BLaER1 treated with 17β-estradiol and CSF1 and Interleukin-3, amounts not matched to agents 10 nM and 100 nM (cell line): ENCODE results near the gene ANKRD17.

Experiments
- H3K27ac ChIP-seq, 11 experiments: shearing (Covaris generic); formaldehyde crosslinking; 2 replicates each; pipeline ENCODE4 v1.8.1; 2022
- H3K27me3 ChIP-seq, 11 experiments: shearing (Covaris generic); formaldehyde crosslinking; 2 replicates each; pipeline ENCODE4 v1.8.1; 2022
- H3K36me3 ChIP-seq, 11 experiments: shearing (Covaris generic); formaldehyde crosslinking; 2 replicates each; pipeline ENCODE4 v1.8.1; 2022
- H3K4me1 ChIP-seq, 10 experiments: shearing (Covaris generic); formaldehyde crosslinking; 2 replicates each; pipeline ENCODE4 v1.8.1; 2022
- H3K4me2 ChIP-seq, 11 experiments: shearing (Covaris generic); formaldehyde crosslinking; 2 replicates each; pipeline ENCODE4 v1.8.1; 2022
- H3K4me3 ChIP-seq, 10 experiments: shearing (Covaris generic); formaldehyde crosslinking; 2 replicates each; pipeline ENCODE4 v1.8.1; 2022
- H3K9ac ChIP-seq, 11 experiments: shearing (Covaris generic); formaldehyde crosslinking; 2 replicates each; pipeline ENCODE4 v1.8.1; 2022
- H3K9me3 ChIP-seq, 11 experiments: shearing (Covaris generic); formaldehyde crosslinking; replicated peaks in 1 of 11; 2 replicates each; pipeline ENCODE4 v1.8.1; 2022
- H4K20me1 ChIP-seq, 11 experiments: shearing (Covaris generic); formaldehyde crosslinking; 2 replicates each; pipeline ENCODE4 v1.8.1; 2022
- Cebpa-rat ChIP-seq, 11 experiments: shearing (Covaris generic); IDR thresholded peaks; 2 replicates each; pipeline ENCODE4 v1.8.1; 2022

The ANKRD17 gene

DNA sequence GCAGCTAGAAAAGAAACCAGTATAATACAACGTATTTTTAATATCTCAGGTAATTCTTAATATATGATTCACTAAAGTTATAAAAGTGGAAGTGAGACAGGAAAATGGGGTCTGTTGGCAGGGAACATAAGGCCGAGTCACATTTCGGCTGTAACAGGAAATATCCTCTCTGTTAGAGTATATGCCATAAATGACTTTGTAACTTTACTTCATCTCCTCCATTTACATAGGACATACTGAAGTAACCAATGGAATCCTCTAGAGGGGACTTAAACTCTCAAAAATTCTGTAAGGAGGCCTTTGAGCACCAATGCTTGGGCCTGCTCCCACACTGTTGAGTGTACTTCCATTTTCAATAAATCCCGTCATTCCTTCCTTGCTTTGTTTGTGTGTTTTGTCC lies 71.3 kb downstream of the ANKRD17 start:
- Histone ChIP-seq H4K20me1 (peaks cover 9 to 92% (median 57%) of the 10 kb centered on the region in 11 experiments; a peak in 18 of 22 replicates), H3K4me1 (peaks cover 5 to 26% (median 10%) of the 10 kb centered on the region in 10 experiments; a peak in 16 of 20 replicates), H3K9ac (no peak overlapping the region), H3K4me2 (peak overlapping the region in 7 of 11 experiments; percentile 16 to 59 (median 47); a peak in 14 of 22 replicates), H3K27me3 (no peaks in the 10 kb centered on the region), H3K27ac (peak overlapping the region in 3 of 11 experiments; percentile 32 to 40 (median 38); a peak in 2 of 22 replicates), H3K36me3 (peaks cover 11 to 53% (median 41%) of the 10 kb centered on the region in 11 experiments), H3K9me3 (peaks cover 0 to 16% (median 6%) of the 10 kb centered on the region in 11 experiments; a peak in 11 of 22 replicates), H3K4me3 (no peak overlapping the region)
- no peak for TF ChIP-seq Cebpa-rat (IDR thresholded peaks at IDR 0.05)

DNA sequence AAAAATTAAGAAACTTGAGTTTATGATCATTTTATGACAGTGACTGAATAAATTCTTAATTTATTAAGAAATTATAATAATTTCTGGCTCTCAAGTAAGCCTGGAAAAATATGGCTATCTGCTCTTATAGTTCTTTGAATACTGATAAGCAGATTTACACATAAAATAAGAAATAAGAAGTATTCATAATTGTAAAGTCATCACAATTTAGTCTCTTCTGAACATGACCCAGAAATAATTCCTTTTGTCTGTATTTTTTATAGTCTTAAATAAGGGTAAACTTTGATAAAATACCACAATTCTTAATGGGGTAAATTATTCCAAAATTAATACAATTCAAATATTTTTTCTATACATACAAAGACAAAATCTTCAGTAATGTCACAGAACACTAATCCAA lies 72.7 kb downstream of the ANKRD17 start:
- H3K9me3 ChIP-seq = peaks cover 0 to 16% (median 6%) of the 10 kb centered on the region in 11 experiments; a peak in 11 of 22 replicates
- peaks cover 20 to 92% (median 64%) of the 10 kb centered on the region in 11 experiments; a peak in 20 of 22 replicates for H4K20me1 ChIP-seq

DNA sequence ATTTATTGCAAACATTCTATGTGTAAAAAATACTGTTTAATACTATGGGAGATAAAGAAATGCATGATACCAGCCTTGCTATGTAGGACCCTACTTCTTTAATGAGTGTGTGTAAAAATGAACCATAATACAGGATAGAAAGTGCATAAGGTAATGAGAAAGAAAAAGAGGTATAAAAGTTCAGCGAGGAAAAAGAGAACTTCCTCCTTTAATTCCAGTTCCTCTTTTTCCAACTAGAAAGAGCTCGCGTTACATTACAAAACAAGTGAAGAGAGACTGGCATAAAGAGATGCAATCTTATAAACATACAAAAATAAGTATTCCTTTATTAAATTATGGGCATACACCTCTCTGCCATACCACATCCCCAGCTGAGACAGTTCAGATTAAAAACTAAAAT lies 77.4 kb downstream of the ANKRD17 start:
- Histone ChIP-seq H3K4me1 (peaks cover 11 to 32% (median 19%) of the 10 kb centered on the region in 10 experiments), H3K4me3 (no peak overlapping the region), H3K9me3 (peaks cover 5 to 16% (median 13%) of the 10 kb centered on the region in 11 experiments; a peak in 18 of 22 replicates), H3K27ac (peak overlapping the region in 7 of 11 experiments; percentile 9 to 65 (median 34); a peak in 9 of 22 replicates), H3K27me3 (no peaks in the 10 kb centered on the region), H4K20me1 (peaks cover 20 to 86% (median 55%) of the 10 kb centered on the region in 11 experiments; a peak in 20 of 22 replicates), H3K9ac (no peak overlapping the region), H3K36me3 (peaks cover 20 to 45% (median 29%) of the 10 kb centered on the region in 11 experiments), H3K4me2 (peak overlapping the region; percentile 5 to 67 (median 42); a peak in 16 of 22 replicates)
- TF ChIP-seq Cebpa-rat (IDR thresholded peaks at IDR 0.05) = no peak

More for the DNA sequence above, 72.7 kb downstream of the ANKRD17 start:
- Histone ChIP-seq H3K9ac (no peak overlapping the region), H3K27ac (no peak overlapping the region), H3K36me3 (peaks cover 11 to 51% (median 37%) of the 10 kb centered on the region in 11 experiments), H3K4me2 (no peak overlapping the region), H3K27me3 (no peaks in the 10 kb centered on the region), H3K4me1 (peaks cover 12 to 39% (median 21%) of the 10 kb centered on the region in 10 experiments), H3K4me3 (no peak overlapping the region)
- no peak for TF ChIP-seq Cebpa-rat (IDR thresholded peaks at IDR 0.05)

DNA sequence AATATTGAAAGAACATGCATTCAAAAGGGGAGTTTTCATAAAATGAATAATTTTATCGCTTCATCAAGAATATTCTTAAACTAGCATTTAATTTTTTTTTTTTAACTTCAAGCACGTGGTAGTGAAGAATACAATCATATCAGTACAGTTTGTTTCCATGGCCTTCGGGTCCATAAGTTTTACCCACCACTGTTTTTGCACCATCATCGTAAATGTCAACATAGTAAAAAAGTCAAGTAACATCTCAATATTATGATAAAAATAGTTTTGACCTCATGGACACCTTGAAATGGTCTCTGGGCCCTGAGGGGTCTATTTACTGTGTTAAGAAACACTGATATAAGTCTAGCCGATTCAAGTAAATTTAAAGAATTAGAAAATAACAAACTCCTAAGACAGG lies 80.2 kb downstream of the ANKRD17 start:
- Histone ChIP-seq H3K4me1 (peaks cover 11 to 35% (median 19%) of the 10 kb centered on the region in 10 experiments), H3K4me3 (no peak overlapping the region), H3K27me3 (no peaks in the 10 kb centered on the region), H3K9me3 (peaks cover 31 to 45% (median 42%) of the 10 kb centered on the region in 11 experiments), H4K20me1 (peaks cover 19 to 86% (median 40%) of the 10 kb centered on the region in 11 experiments; a peak in 20 of 22 replicates), H3K36me3 (peaks cover 44 to 59% (median 49%) of the 10 kb centered on the region in 11 experiments), H3K4me2 (no peak overlapping the region), H3K27ac (no peak overlapping the region), H3K9ac (no peak overlapping the region)
- no peak for TF ChIP-seq Cebpa-rat (IDR thresholded peaks at IDR 0.05)

DNA sequence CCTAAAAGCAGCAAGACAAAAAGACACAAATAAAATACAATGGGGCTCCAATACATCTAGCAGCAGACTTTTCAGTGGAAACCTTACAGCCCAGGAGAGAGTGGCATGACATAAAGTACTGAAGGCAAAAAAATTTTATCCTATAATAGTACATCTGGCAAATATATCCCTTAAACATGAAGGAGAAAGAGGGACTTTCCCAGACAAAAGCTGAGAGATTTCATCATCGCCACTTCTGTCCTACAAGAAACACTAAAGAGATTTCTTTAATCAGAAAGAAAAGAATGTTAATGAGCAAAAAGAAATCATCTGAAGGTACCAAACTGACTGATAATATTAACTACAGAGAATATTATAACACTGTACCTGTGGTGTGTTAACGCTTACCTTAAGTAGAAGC lies 86.4 kb downstream of the ANKRD17 start:
- peaks cover 98 to 100% (median 100%) of the 10 kb centered on the region in 11 experiments for H3K36me3 ChIP-seq
- H3K27ac ChIP-seq = no peak overlapping the region
- peaks cover 0 to 63% (median 8%) of the 10 kb centered on the region in 11 experiments; a peak in 11 of 22 replicates for H4K20me1 ChIP-seq
- no peak overlapping the region for H3K4me2 ChIP-seq
- TF ChIP-seq Cebpa-rat (IDR thresholded peaks at IDR 0.05) = no peak
- no peak overlapping the region for H3K4me3 ChIP-seq
- H3K9me3 ChIP-seq = peaks cover 55 to 100% (median 99%) of the 10 kb centered on the region in 11 experiments
- no peak overlapping the region for H3K9ac ChIP-seq
- no peaks in the 10 kb centered on the region for H3K27me3 ChIP-seq
- peaks cover 0 to 24% (median 0%) of the 10 kb centered on the region in 10 experiments; a peak in 3 of 20 replicates for H3K4me1 ChIP-seq

DNA sequence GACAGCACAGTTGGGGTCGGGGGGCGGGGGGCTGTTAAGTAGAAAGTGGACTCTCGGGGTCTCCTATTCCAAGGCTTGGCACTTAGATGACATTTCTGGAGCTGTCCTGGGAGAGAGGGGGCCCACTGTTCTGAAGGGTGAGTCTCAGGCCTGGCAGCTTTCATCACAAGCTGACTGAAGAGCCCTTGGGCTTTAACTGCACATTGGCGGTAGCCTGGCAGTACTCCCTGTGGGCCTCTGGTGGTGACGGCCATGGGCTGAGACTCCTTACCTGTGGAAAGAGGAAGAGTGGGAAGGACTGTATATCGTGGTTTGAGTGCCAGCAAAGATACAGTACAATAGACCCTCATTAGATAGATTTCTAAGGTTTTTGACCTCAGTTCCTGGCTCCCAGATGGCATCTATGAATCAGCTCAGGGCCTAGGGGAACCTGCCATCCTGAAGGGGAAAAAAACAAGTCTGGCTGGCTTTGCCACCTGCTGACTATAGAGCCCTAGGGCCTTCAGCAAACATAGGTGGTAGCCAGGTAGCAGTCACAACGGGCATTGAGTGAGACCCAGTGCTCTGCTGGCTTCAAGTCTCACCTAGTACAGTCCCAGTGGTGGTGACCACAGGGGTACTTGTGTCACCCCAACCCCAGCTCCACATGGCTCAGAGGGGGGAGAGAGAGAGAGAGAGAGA lies 87.9 kb downstream of the ANKRD17 start:
- Histone ChIP-seq H4K20me1 (peaks cover 2 to 63% (median 8%) of the 10 kb centered on the region in 11 experiments; a peak in 13 of 22 replicates), H3K4me3 (no peak overlapping the region), H3K4me1 (peaks cover 0 to 27% (median 0%) of the 10 kb centered on the region in 10 experiments; a peak in 3 of 20 replicates), H3K36me3 (peaks cover 96 to 100% (median 99%) of the 10 kb centered on the region in 11 experiments), H3K27ac (no peak overlapping the region), H3K9ac (no peak overlapping the region), H3K4me2 (no peak overlapping the region), H3K9me3 (peaks cover 50 to 100% (median 99%) of the 10 kb centered on the region in 11 experiments), H3K27me3 (no peaks in the 10 kb centered on the region)
- TF ChIP-seq Cebpa-rat (IDR thresholded peaks at IDR 0.05) = no peak

DNA sequence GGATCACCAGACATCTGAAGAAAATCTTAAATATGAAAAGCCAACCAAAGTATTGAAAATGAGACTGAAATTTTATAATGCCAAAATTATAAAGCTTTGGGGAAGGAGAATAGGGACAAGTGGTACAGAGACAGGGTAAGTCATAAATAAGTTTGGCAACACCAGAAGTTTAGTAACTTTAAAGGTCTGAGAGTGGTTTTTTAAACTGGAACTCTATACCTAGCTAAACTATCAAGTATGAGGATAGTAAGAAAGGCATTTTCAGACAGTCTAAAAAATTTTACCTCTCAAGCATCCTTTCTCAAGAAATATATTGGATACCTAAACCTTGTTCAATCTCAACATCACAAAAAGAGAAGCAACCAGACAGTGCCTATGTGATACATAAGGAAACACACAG lies 92.4 kb downstream of the ANKRD17 start:
- H4K20me1 ChIP-seq = peaks cover 3 to 56% (median 28%) of the 10 kb centered on the region in 11 experiments; a peak in 14 of 22 replicates
- peaks cover 0 to 9% (median 0%) of the 10 kb centered on the region in 10 experiments; a peak in 4 of 20 replicates for H3K4me1 ChIP-seq
- no peak for TF ChIP-seq Cebpa-rat (IDR thresholded peaks at IDR 0.05)
- peaks cover 91 to 100% (median 96%) of the 10 kb centered on the region in 11 experiments for H3K36me3 ChIP-seq
- no peak overlapping the region for H3K9ac ChIP-seq
- no peak overlapping the region for H3K4me2 ChIP-seq
- no peaks in the 10 kb centered on the region for H3K27me3 ChIP-seq
- H3K4me3 ChIP-seq = no peak overlapping the region
- H3K27ac ChIP-seq = no peak overlapping the region
- peaks cover 23 to 58% (median 56%) of the 10 kb centered on the region in 11 experiments for H3K9me3 ChIP-seq

DNA sequence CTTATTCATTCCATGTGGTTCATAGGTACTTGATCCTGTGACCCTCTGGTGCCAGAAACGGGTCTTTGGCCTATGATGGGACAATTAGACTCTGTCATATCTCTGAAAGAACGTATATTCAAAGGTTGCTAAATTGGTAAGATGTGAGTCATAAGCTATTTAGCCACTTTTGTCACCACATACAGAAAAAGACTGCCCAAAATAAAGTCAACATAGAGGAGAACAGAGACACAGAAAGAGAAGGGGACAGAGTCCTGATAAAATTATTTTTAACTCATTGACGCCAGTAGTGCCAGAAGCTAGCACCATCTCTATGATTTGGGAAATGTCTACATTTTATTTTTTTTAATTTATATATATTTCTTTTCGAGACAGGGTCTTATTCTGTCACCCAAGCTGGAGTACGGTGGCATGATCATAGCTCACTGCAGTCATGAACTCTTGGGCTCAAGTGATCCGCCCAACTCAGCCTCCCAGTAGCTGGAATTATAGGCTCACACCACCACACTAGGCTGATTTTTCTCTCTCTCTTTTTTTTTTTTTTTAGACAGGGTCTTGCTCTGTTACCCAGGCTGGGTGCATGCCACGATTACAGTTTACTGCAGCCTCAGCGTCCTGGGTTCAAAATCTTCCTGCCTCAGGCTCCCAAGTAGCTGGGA lies 96.9 kb downstream of the ANKRD17 start:
- H3K27ac ChIP-seq = no peak overlapping the region
- H3K4me2 ChIP-seq = no peak overlapping the region
- peaks cover 0 to 56% (median 28%) of the 10 kb centered on the region in 11 experiments; a peak in 14 of 22 replicates for H4K20me1 ChIP-seq
- H3K9ac ChIP-seq = no peak overlapping the region
- H3K9me3 ChIP-seq = peaks cover 8 to 13% (median 11%) of the 10 kb centered on the region in 11 experiments
- TF ChIP-seq Cebpa-rat (IDR thresholded peaks at IDR 0.05) = no peak
- H3K36me3 ChIP-seq = peaks cover 87 to 100% (median 93%) of the 10 kb centered on the region in 11 experiments
- H3K27me3 ChIP-seq = no peaks in the 10 kb centered on the region
- peaks cover 0 to 9% (median 0%) of the 10 kb centered on the region in 10 experiments; a peak in 2 of 20 replicates for H3K4me1 ChIP-seq
- no peak overlapping the region for H3K4me3 ChIP-seq
